Mesenchymal stem cell (in vitro differentiated cells and primary cell): Measurements from ENCODE around the gene CRPPA.
"Not testable (repeated sequence)": the region's sequence is repeated elsewhere in the genome, so short reads cannot be mapped to it uniquely, and the experiment has no call there.

Experiments
- DNase-seq: peaks from one replicate; pipeline ENCODE4 v3.0.0-alpha.2; 2013
- H2AFZ ChIP-seq: one replicate; pipeline ENCODE4 v1.6.1; 2013; ENCODE audit warnings: low read depth, mild to moderate bottlenecking, control low read depth, inconsistent platforms, low read length, moderate library complexity
- H2AK5ac ChIP-seq: 2 replicates; pipeline ENCODE4 v1.6.1; 2013; ENCODE audit warnings: low read length, moderate library complexity, mild to moderate bottlenecking, inconsistent platforms; ENCODE audit not compliant: severe bottlenecking
- H2BK120ac ChIP-seq: one replicate; pipeline ENCODE4 v1.6.1; 2013; ENCODE audit warnings: low read depth, mild to moderate bottlenecking, inconsistent platforms, low read length, moderate library complexity
- H2BK12ac ChIP-seq, 2 experiments: one replicate each; pipeline ENCODE4 v1.6.1; 2013; ENCODE audit warnings: inconsistent platforms in 2 of 2, low read length in 2 of 2, mild to moderate bottlenecking in 2 of 2, moderate library complexity in 2 of 2, control low read depth in 1 of 2
- H2BK15ac ChIP-seq: one replicate; pipeline ENCODE4 v1.6.1; 2013; ENCODE audit warnings: mild to moderate bottlenecking, low read depth, inconsistent platforms; ENCODE audit not compliant: poor library complexity, severe bottlenecking
- H2BK5ac ChIP-seq: 2 replicates; pipeline ENCODE4 v1.6.1; 2013; ENCODE audit warnings: low read depth, mild to moderate bottlenecking, low read length, control low read depth, inconsistent platforms; ENCODE audit not compliant: poor library complexity, severe bottlenecking
- H3K14ac ChIP-seq, 2 experiments: one replicate each; pipeline ENCODE4 v1.6.1; 2013; ENCODE audit warnings: inconsistent platforms in 2 of 2, low read length in 2 of 2, control low read depth in 1 of 2, mild to moderate bottlenecking in 1 of 2, moderate library complexity in 1 of 2
- H3K18ac ChIP-seq, 2 experiments: one replicate each; pipeline ENCODE4 v1.6.1; 2013; ENCODE audit warnings: inconsistent platforms in 2 of 2, low read length in 2 of 2, control low read depth in 1 of 2, low read depth in 1 of 2, mild to moderate bottlenecking in 1 of 2
- H3K23ac ChIP-seq, 2 experiments: one replicate each; pipeline ENCODE4 v1.6.1; 2013; ENCODE audit warnings: inconsistent platforms in 2 of 2, low read length in 2 of 2, mild to moderate bottlenecking in 2 of 2, moderate library complexity in 2 of 2, control low read depth in 1 of 2
- H3K27ac ChIP-seq: 2 replicates; pipeline ENCODE4 v1.5.1; 2013; ENCODE audit warnings: mild to moderate bottlenecking, moderate library complexity, low read length, control low read depth, inconsistent platforms; ENCODE audit not compliant: poor library complexity, severe bottlenecking
- H3K27me3 ChIP-seq, 2 experiments: 2 replicates each; pipeline versions ENCODE4 v1.6.1 to v1.7.0; 2013; ENCODE audit warnings: low read length in 2 of 2, mild to moderate bottlenecking in 2 of 2, moderate library complexity in 2 of 2, control low read depth in 1 of 2, inconsistent platforms in 1 of 2; ENCODE audit not compliant: control insufficient read depth in 1 of 2, insufficient read depth in 1 of 2
- H3K36me3 ChIP-seq, 2 experiments: 2 replicates each; pipeline versions ENCODE4 v1.6.1 to v1.7.0; 2013; ENCODE audit warnings: low read length in 2 of 2, control low read depth in 1 of 2, inconsistent platforms in 1 of 2, low read depth in 1 of 2, mild to moderate bottlenecking in 1 of 2; ENCODE audit not compliant: insufficient read depth in 2 of 2, control insufficient read depth in 1 of 2
- H3K4ac ChIP-seq, 2 experiments: one replicate each; pipeline ENCODE4 v1.6.1; 2013; ENCODE audit warnings: inconsistent platforms in 2 of 2, low read length in 2 of 2, mild to moderate bottlenecking in 2 of 2, moderate library complexity in 2 of 2, control low read depth in 1 of 2, low read depth in 1 of 2
- H3K4me1 ChIP-seq: 2 replicates; pipeline ENCODE4 v1.6.1; 2013; ENCODE audit warnings: low read depth, low read length, control low read depth; ENCODE audit not compliant: control insufficient read depth, insufficient read depth
- H3K4me2 ChIP-seq: 2 replicates; pipeline ENCODE4 v1.6.1; 2013; ENCODE audit warnings: low read length, mild to moderate bottlenecking, inconsistent platforms; ENCODE audit not compliant: poor library complexity, severe bottlenecking
- H3K4me3 ChIP-seq, 2 experiments: 2 replicates each; pipeline versions ENCODE4 v1.5.1 to v1.7.0; 2013; ENCODE audit warnings: low read length in 2 of 2, mild to moderate bottlenecking in 2 of 2, control low read depth in 1 of 2, low read depth in 1 of 2; ENCODE audit not compliant: insufficient read depth in 1 of 2
- H3K79me1 ChIP-seq: replicated peaks from 2 replicates; pipeline ENCODE4 v1.6.1; 2013; ENCODE audit warnings: mild to moderate bottlenecking, control low read depth, low read length, inconsistent platforms; ENCODE audit not compliant: poor library complexity, severe bottlenecking
- H3K9ac ChIP-seq: 2 replicates; pipeline ENCODE4 v1.7.0; 2013; ENCODE audit warnings: mild to moderate bottlenecking, low read length, moderate library complexity
- H3K9me3 ChIP-seq: 2 replicates; pipeline ENCODE4 v1.7.0; 2013; ENCODE audit warnings: mild to moderate bottlenecking, low read length; ENCODE audit not compliant: control insufficient read depth
- H4K8ac ChIP-seq: one replicate; pipeline ENCODE4 v1.6.1; 2013; ENCODE audit warnings: inconsistent platforms, mild to moderate bottlenecking, low read length, moderate library complexity
- H4K91ac ChIP-seq: one replicate; pipeline ENCODE4 v1.6.1; 2013; ENCODE audit warnings: mild to moderate bottlenecking, low read length, inconsistent platforms
- WGBS: methylation state at CpG from one replicate; pipeline ENCODE4 v1.1.7; 2013; ENCODE audit warnings: mixed read lengths; 5-methylcytosine and 5-hydroxymethylcytosine counted together

Gene CRPPA

DNA sequence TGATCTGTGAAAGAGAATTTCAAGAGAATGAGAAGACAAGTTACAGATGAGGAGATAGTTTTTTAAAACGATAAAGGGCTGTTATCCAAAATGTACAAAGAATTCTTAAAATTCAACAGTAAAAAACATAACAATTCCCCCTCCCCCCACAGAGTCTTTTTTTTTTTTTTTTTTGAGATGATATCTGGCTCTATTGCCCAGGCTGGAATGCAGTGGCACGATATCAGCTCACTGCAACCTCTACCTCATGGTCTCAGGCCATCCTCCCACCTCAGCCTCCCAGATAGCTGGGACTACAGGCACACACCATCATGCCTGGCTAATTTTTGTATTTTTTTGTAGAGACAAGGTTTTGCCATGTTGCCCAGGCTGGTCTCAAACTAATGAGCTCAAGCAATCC, 22.5 kb upstream of the CRPPA start:
- H3K18ac ChIP-seq, H3K4me1 ChIP-seq, H3K9me3 ChIP-seq, H4K91ac ChIP-seq, H3K14ac ChIP-seq, DNase-seq, H4K8ac ChIP-seq, H3K9ac ChIP-seq, H2BK120ac ChIP-seq, H2BK12ac ChIP-seq, H2BK5ac ChIP-seq, H3K36me3 ChIP-seq, H3K4ac ChIP-seq, H3K4me2 ChIP-seq, H3K27me3 ChIP-seq, H3K4me3 ChIP-seq, H2AK5ac ChIP-seq, H3K23ac ChIP-seq, H2BK15ac ChIP-seq, H2AFZ ChIP-seq, H3K27ac ChIP-seq, H3K79me1 ChIP-seq: not testable (repeated sequence)
- 88% methylated on average over 1 of the region's 2 CpGs for WGBS

DNA sequence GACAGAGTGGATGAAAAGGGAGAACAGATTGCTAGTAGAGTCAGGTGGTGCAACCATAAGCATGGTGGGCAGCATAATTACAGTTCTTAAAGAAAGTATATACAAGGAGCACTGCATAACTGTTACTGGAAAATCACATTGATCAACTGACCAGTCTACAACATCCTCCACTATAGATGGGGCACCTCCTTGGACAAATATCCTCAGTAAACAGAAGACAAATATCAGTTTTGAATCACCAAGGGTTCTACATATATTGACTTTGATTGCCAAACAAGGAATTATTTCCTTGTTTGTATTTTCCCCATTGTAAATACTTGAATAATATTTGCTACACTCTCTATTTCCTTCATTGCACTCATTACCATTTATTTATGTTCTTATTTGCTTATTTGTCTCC, 17.6 kb upstream of the CRPPA start:
- H4K91ac ChIP-seq: no peak overlapping the region
- no peak overlapping the region for H2BK12ac ChIP-seq
- no peak for DNase-seq
- no peak overlapping the region for H3K4me3 ChIP-seq
- no peak overlapping the region for H3K23ac ChIP-seq
- H3K9ac ChIP-seq: no peak overlapping the region
- H3K4me2 ChIP-seq: no peak overlapping the region
- H2BK120ac ChIP-seq: no peak overlapping the region
- H3K18ac ChIP-seq: no peak overlapping the region
- no peaks in the 10 kb centered on the region for H3K36me3 ChIP-seq
- H3K4ac ChIP-seq: no peak overlapping the region
- no peaks in the 10 kb centered on the region for H3K79me1 ChIP-seq
- H2AFZ ChIP-seq: no peak overlapping the region
- H4K8ac ChIP-seq: no peak overlapping the region
- H3K14ac ChIP-seq: no peak overlapping the region
- H3K9me3 ChIP-seq: no peaks in the 10 kb centered on the region
- H3K4me1 ChIP-seq: no peaks in the 10 kb centered on the region
- no peaks in the 10 kb centered on the region for H3K27me3 ChIP-seq
- no peak overlapping the region for H3K27ac ChIP-seq
- no peak overlapping the region for H2AK5ac ChIP-seq
- H2BK5ac ChIP-seq: no peak overlapping the region
- no peak overlapping the region for H2BK15ac ChIP-seq

DNA sequence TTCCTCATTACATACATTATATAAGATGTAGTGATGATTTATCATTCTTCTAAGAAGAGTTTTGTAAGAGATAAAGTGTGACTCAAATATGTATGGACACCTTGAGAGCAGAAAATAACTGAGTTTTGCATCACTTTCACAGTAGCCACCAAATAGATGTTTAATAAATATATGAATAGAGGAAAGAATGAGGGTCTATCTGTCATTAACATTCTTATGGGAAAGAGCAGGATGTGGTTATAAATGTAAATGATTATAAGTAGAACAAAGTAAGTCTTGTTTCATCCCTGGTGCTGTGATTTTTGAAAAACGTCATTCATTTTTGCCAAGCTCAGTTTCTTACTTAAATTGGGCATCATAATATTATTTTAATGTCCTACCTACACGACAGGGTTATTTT, 15.0 kb upstream of the CRPPA start:
- Histone ChIP-seq H3K14ac (no peak overlapping the region), H3K4me1 (no peaks in the 10 kb centered on the region), H3K4me3 (no peak overlapping the region), H2BK120ac (no peak overlapping the region), H2AFZ (no peak overlapping the region), H4K91ac (no peak overlapping the region), H3K9ac (no peak overlapping the region), H3K36me3 (no peaks in the 10 kb centered on the region), H3K9me3 (no peaks in the 10 kb centered on the region), H3K27me3 (no peaks in the 10 kb centered on the region), H3K27ac (no peak overlapping the region), H2BK15ac (no peak overlapping the region), H2AK5ac (no peak overlapping the region), H3K4me2 (no peak overlapping the region), H3K23ac (no peak overlapping the region), H3K18ac (no peak overlapping the region), H4K8ac (no peak overlapping the region), H2BK12ac (no peak overlapping the region), H3K4ac (no peak overlapping the region), H2BK5ac (no peak overlapping the region), H3K79me1 (no peaks in the 10 kb centered on the region)
- DNase-seq: no peak
- no CpG with 5 or more reads among the region's 2 CpGs for WGBS

DNA sequence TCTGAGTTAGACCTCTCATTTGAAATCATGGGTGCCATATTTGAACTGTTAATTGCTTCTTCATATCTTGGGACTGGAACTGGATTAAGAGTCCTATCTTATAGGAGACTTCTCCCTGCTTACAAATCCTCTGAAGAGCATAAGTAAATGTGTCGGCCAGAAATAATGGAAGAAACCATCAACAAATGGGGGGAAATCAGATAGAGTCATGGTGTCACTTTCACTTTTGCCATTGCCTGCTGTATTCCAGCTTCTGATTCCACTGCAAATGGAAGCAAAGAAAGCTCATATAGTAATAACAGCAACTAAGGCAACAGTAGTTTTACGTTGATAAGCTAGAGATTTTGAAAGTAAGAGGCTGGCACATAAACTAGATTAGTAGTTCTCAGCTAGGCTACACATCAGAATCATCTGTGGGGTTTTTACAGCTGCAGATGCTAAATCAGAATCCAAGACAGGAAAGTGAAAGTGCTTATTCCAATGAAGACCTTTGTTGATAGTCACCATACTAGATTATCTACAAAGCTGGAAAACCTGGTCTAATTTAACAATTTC, 12.3 kb upstream of the CRPPA start:
- WGBS: 94% methylated on average over 2 of the region's 2 CpGs
- peak overlapping the region; percentile 28 for H3K9ac ChIP-seq

More for the DNA sequence above, 12.3 kb upstream of the CRPPA start:
- Histone ChIP-seq H2BK12ac (no peak overlapping the region), H2BK15ac (no peak overlapping the region), H3K18ac (no peak overlapping the region), H3K27me3 (no peaks in the 10 kb centered on the region), H2AK5ac (no peak overlapping the region), H4K8ac (no peak overlapping the region), H3K36me3 (no peaks in the 10 kb centered on the region), H2AFZ (no peak overlapping the region), H3K4me3 (peak overlapping the region in 1 of 2 experiments; percentile 42), H3K27ac (no peak overlapping the region), H4K91ac (no peak overlapping the region), H2BK120ac (no peak overlapping the region), H3K4me2 (no peak overlapping the region), H3K23ac (no peak overlapping the region), H3K14ac (no peak overlapping the region), H3K9me3 (no peaks in the 10 kb centered on the region), H3K4me1 (peaks cover 2% of the 10 kb centered on the region), H3K4ac (no peak overlapping the region), H2BK5ac (no peak overlapping the region), H3K79me1 (no peaks in the 10 kb centered on the region)
- DNase-seq: peak; percentile 12
